CD4-positive, CD25-positive, alpha-beta regulatory T cell (primary cell): ENCODE data around the gene SLC30A9. TPM values are rescaled to one million over a fixed set of nuclear protein-coding genes. Genes with fewer than 3 reads are reported as not detected.
A peak's percentile ranks its signal among the peaks of the same experiment; 100 is the strongest.

ENCODE experiments used
- ATAC-seq, 2 donors: fragments of 150-1000 bp; cut with Tn5 transposase; one replicate each; pipeline ENCODE4 v1.10.0; 2021; ENCODE audit warnings: low read depth in 2 of 2, moderate number of reproducible peaks in 2 of 2, moderate library complexity in 1 of 2
- DNase-seq, 3 donors: peaks; one replicate each; pipeline versions ENCODE4 v3.0.0 to v3.0.0-alpha.2; 2012 to 2022; ENCODE audit warnings: mixed read lengths in 1 of 3
- H3K27ac ChIP-seq: one replicate; pipeline ENCODE4 v1.7.0; 2013; ENCODE audit warnings: mild to moderate bottlenecking, low read length; ENCODE audit not compliant: insufficient read depth, poor library complexity, severe bottlenecking
- H3K27me3 ChIP-seq: one replicate; pipeline ENCODE4 v1.7.0; 2013; ENCODE audit warnings: low read length; ENCODE audit not compliant: control insufficient read depth, insufficient read depth
- H3K36me3 ChIP-seq: one replicate; pipeline ENCODE4 v1.7.0; 2013; ENCODE audit warnings: mild to moderate bottlenecking, low read length, moderate library complexity; ENCODE audit not compliant: control insufficient read depth, insufficient read depth
- H3K4me1 ChIP-seq: 2 replicates; pipeline ENCODE4 v1.7.0; 2013; ENCODE audit warnings: mild to moderate bottlenecking, low read length; ENCODE audit not compliant: insufficient read depth, control insufficient read depth, poor library complexity, severe bottlenecking
- H3K4me3 ChIP-seq: one replicate; pipeline ENCODE4 v1.7.0; 2013; ENCODE audit warnings: low read depth, mild to moderate bottlenecking, low read length, moderate library complexity
- H3K9me3 ChIP-seq, 2 experiments: 1 replicate in 1 of 2; 2 replicates in 1 of 2; pipeline ENCODE4 v1.7.0; 2013; ENCODE audit warnings: low read length in 2 of 2, mild to moderate bottlenecking in 1 of 2, moderate library complexity in 1 of 2; ENCODE audit not compliant: control insufficient read depth in 2 of 2
- H3K27ac Mint-ChIP-seq, 3 donors: one replicate each; pipeline ENCODE4 v1.8.0; 2020 to 2022; ENCODE audit warnings: mild to moderate bottlenecking in 3 of 3, mixed read lengths in 3 of 3, moderate library complexity in 2 of 3
- H3K27me3 Mint-ChIP-seq: one replicate; pipeline ENCODE4 v1.8.0; 2022; ENCODE audit warnings: mild to moderate bottlenecking, mixed read lengths
- H3K36me3 Mint-ChIP-seq: one replicate; pipeline ENCODE4 v1.8.0; 2020; ENCODE audit warnings: mixed read lengths
- H3K4me1 Mint-ChIP-seq, 4 donors: one replicate each; pipeline ENCODE4 v1.8.0; 2020 to 2022; ENCODE audit warnings: mixed read lengths in 4 of 4, mild to moderate bottlenecking in 1 of 4
- H3K4me3 Mint-ChIP-seq, 4 donors: one replicate each; pipeline ENCODE4 v1.8.0; 2020 to 2022; ENCODE audit warnings: mild to moderate bottlenecking in 4 of 4, mixed read lengths in 4 of 4, moderate library complexity in 3 of 4
- H3K9me3 Mint-ChIP-seq, 7 donors: one replicate each; pipeline ENCODE4 v1.8.0; 2020 to 2022; ENCODE audit warnings: mixed read lengths in 7 of 7, mild to moderate bottlenecking in 3 of 7, moderate library complexity in 2 of 7
- polyA plus RNA-seq, 4 donors: library from polyadenylated mRNA; unstranded; fragments of 300-500 nt; fragmentation: Illumina TruSeq; gene quantifications; one replicate each; pipeline ENCODE4 v1.2.3, GENCODE V29; 2021
- total RNA-seq: library from RNA; stranded (reverse); gene quantifications from one replicate; pipeline ENCODE4 v1.2.3, GENCODE V29; 2022

Gene SLC30A9
- total and polyA plus RNA-seq, 5 donors from 2014 or later, result 24.5 to 58.5 (median 44.7) TPM

DNA sequence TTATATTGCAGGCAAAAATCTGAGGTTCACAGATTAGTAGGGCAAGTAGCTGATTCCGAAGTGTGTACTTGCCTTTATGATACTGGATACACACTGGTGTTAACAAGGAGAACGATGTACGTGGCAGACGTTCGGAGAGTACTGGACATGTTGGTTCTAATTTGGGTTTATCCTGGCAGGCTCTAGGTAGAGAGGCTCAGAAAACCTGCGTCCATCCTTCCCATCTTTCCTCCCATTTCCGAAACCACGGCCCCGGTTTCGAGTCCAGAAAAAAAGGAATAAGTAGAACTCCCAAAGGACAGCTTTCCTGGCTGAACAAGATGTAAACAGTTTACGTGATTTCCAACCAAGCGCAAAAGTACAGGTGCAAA, 351 bp upstream of the SLC30A9 start:
- peak in 1 of 3 donors; percentile 46 for DNase-seq

DNA sequence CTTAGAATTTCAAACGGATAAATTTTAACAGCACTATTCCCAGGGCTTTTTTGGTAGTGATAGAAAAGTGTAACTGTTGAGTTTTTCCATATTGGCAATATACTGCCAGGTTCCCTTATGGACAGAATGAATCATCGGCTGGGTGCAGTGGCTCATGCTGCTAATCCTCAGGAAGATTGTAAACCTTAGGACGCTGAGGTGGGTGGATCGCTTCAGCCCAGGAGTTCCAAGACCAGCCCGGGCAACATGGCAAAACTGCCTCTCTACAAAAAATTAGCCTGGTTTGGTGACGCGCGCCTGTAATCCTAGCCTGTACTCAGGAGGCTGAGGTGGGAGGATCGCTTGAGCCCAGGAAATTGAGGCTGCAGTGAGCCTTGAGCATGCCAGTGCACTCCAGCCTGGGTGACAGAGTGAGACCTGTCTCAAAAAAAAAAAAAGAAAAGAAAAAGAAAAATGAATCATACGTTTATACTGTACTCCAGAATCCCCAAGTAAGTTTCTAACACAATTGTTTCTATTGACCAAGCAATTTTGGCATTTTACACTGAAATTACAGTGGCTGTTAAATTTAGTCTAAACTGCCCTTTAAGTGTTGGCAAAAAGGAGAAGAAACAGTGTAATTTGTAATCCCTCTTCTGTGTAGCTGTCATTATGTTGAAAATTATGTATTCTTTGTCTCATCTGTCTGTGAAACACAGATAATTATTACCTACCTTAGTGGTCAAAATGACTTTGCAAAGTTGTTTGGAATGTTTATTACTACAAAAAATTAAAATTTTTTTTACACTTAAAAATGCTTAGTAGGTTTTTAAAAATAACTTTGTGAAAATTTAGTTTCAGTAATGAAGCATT, 1.8 kb downstream of the SLC30A9 start:
- Histone ChIP-seq H3K36me3 (no peaks in the 10 kb centered on the region), H3K27me3 (no peaks in the 10 kb centered on the region), H3K4me3 (peak overlapping the region; percentile 93), H3K27ac (no peak overlapping the region), H3K9me3 (no peaks in the 10 kb centered on the region), H3K4me1 (peaks cover 16% of the 10 kb centered on the region)
- peak overlapping the region in 1 of 3 donors; percentile 99 for H3K27ac Mint-ChIP-seq
- no peaks in the 10 kb centered on the region for H3K27me3 Mint-ChIP-seq
- no peaks in the 10 kb centered on the region for H3K9me3 Mint-ChIP-seq
- H3K4me3 Mint-ChIP-seq, result peak overlapping the region; percentile 94 to 99 (median 98)
- ATAC-seq, result no peak
- H3K36me3 Mint-ChIP-seq, result peaks cover 3% of the 10 kb centered on the region
- no peak for DNase-seq
- peaks cover 16 to 40% (median 30%) of the 10 kb centered on the region in 4 donors for H3K4me1 Mint-ChIP-seq

More for the DNA sequence above, 351 bp upstream of the SLC30A9 start:
- H3K36me3 ChIP-seq, result no peaks in the 10 kb centered on the region
- Mint-ChIP-seq H3K36me3 (peaks cover 3% of the 10 kb centered on the region), H3K9me3 (no peaks in the 10 kb centered on the region), H3K27me3 (no peaks in the 10 kb centered on the region), H3K4me3 (peak overlapping the region; percentile 94 to 99 (median 98)), H3K27ac (peak overlapping the region; percentile 94 to 100 (median 99)), H3K4me1 (peaks cover 10 to 35% (median 21%) of the 10 kb centered on the region in 4 donors)
- no peaks in the 10 kb centered on the region for H3K9me3 ChIP-seq
- peaks cover 16% of the 10 kb centered on the region for H3K4me1 ChIP-seq
- peak in 1 of 2 donors; percentile 18 for ATAC-seq
- no peaks in the 10 kb centered on the region for H3K27me3 ChIP-seq
- peak overlapping the region; percentile 82 for H3K27ac ChIP-seq
- H3K4me3 ChIP-seq, result peak overlapping the region; percentile 93

DNA sequence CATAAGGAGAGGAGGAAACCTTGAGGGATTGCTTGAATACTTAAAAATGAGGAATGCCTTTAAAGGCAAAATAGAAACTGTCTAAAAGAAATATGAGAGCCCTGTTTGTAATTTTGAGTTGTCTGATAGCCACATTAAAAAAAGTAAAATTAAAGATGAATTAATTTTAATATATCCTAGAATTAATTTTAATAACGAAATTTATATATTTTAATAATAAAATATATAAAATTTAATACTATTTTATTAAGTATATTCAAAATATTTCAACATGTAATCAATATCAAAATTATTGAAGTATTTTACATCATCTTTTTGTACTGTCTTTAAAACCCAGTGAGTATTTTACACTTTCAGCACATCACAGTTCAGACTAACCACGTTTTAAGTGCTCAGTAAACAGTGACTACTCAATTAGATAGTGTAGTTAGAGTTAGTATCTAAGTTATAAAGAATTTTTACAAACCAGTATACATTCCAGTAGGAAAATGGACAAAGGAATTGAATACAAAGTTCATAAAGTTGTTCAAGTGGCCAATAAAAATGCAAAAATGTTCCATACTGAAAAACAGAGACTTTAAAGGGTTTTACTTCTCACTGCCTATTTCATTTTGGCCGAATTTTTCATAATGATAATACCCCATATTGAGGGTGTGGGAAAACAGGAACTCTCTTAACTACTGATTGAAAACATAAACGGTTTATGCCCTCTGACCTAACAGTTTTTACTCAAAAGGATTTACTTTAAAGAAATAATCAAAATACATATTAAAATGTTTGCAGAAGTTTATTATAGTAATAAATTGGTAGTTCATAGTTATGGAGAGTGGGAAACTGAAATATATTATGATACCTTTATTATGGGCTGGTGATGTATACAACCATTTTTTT, 2.9 kb downstream of the SLC30A9 start:
- Histone ChIP-seq H3K4me1 (peaks cover 16% of the 10 kb centered on the region), H3K27ac (no peak overlapping the region), H3K4me3 (no peak overlapping the region), H3K9me3 (no peaks in the 10 kb centered on the region), H3K27me3 (no peaks in the 10 kb centered on the region), H3K36me3 (no peaks in the 10 kb centered on the region)
- Mint-ChIP-seq H3K4me1 (peaks cover 17 to 48% (median 37%) of the 10 kb centered on the region in 4 donors), H3K27me3 (no peaks in the 10 kb centered on the region), H3K36me3 (peaks cover 7% of the 10 kb centered on the region), H3K9me3 (no peaks in the 10 kb centered on the region), H3K4me3 (peak overlapping the region in 2 of 4 donors; percentile 84 to 86), H3K27ac (no peak overlapping the region)
- DNase-seq (no peak), ATAC-seq (no peak)

DNA sequence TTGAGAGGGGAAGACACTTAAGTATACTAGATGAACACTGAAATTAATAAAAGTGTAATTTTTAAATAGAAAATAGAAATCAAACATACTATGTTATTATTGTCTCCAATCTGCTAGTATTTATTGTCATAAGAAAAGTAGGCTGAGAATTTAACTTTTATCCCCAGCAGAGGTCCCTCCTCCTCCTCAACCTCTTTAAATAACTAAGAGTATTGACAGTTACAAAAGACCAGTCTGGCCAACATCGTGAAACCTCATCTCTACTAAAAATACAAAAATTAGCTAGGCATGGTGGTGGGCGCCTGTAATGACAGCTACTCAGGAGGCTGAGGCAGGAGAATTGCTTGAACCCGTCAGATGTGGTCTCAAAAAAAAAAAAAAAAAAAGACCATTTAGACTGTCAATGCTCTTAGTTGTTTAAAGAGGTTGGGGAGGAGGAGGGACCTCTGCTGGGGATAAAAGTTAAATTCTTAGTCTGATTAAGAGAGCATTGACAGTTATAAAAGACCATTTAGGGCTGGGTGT, 4.2 kb downstream of the SLC30A9 start:
- no peaks in the 10 kb centered on the region for H3K9me3 ChIP-seq
- no peaks in the 10 kb centered on the region for H3K27me3 ChIP-seq
- DNase-seq, result no peak
- no peak overlapping the region for H3K27ac ChIP-seq
- no peaks in the 10 kb centered on the region for H3K36me3 ChIP-seq
- H3K27ac Mint-ChIP-seq, result peak overlapping the region in 2 of 3 donors; percentile 0 to 69
- peaks cover 7% of the 10 kb centered on the region for H3K36me3 Mint-ChIP-seq
- peak overlapping the region in 1 of 4 donors; percentile 43 for H3K4me3 Mint-ChIP-seq
- H3K4me1 Mint-ChIP-seq, result peaks cover 23 to 57% (median 36%) of the 10 kb centered on the region in 4 donors
- H3K4me3 ChIP-seq, result no peak overlapping the region
- no peaks in the 10 kb centered on the region for H3K27me3 Mint-ChIP-seq
- no peak for ATAC-seq
- peaks cover 16% of the 10 kb centered on the region for H3K4me1 ChIP-seq
- H3K9me3 Mint-ChIP-seq, result no peaks in the 10 kb centered on the region

DNA sequence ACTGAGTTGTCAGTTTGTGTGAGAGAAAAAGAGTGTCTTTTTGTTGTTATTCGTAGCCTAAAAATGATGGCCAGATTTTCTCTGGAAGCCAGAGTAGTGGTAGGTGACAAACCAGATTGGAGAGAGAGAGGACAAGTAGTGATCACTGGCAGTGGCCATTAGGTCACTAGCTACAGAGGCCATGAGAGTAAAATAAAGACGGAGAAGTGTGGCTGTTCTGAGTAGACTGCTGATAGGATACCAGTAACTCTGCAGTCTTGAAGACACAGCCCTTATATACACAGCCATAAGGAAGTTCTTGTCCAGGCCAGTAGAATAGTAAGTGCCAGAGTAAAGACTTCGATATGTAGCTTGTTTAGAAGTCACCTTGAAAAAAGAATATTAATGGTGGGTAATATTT, 7.7 kb downstream of the SLC30A9 start:
- H3K36me3 ChIP-seq, result no peaks in the 10 kb centered on the region
- no peaks in the 10 kb centered on the region for H3K9me3 ChIP-seq
- no peak overlapping the region for H3K27ac Mint-ChIP-seq
- peaks cover 13% of the 10 kb centered on the region for H3K36me3 Mint-ChIP-seq
- no peak for DNase-seq
- no peaks in the 10 kb centered on the region for H3K9me3 Mint-ChIP-seq
- no peak for ATAC-seq
- no peak overlapping the region for H3K27ac ChIP-seq
- peaks cover 24 to 39% (median 36%) of the 10 kb centered on the region in 4 donors for H3K4me1 Mint-ChIP-seq
- H3K4me3 ChIP-seq, result no peak overlapping the region
- H3K4me1 ChIP-seq, result no peaks in the 10 kb centered on the region
- no peaks in the 10 kb centered on the region for H3K27me3 ChIP-seq
- peak overlapping the region in 1 of 4 donors; percentile 38 for H3K4me3 Mint-ChIP-seq
- H3K27me3 Mint-ChIP-seq, result no peaks in the 10 kb centered on the region

DNA sequence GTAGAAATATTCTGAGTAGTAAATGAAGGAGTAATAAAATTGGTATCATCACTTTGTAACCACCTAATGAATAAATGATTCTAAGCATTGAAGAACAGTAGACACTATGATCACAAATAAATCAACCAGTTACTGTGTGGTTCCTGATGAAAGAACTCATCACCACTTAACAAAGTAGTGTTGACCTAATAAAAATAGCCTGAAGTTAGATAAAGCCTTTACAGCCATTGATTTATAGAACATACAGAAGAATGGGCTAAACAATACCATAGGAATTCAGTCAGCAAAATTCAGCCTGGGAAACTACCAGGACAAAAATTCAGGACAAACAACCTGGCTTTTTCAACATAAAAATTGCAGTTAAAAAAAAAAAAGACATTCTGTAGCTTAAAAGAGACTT, 9.0 kb downstream of the SLC30A9 start:
- peaks cover 25% of the 10 kb centered on the region for H3K36me3 Mint-ChIP-seq
- no peaks in the 10 kb centered on the region for H3K9me3 ChIP-seq
- no peak overlapping the region for H3K27ac ChIP-seq
- H3K4me3 Mint-ChIP-seq, result no peak overlapping the region
- peaks cover 32 to 51% (median 46%) of the 10 kb centered on the region in 4 donors for H3K4me1 Mint-ChIP-seq
- H3K27me3 ChIP-seq, result no peaks in the 10 kb centered on the region
- peaks cover 0 to 1% (median 0%) of the 10 kb centered on the region in 7 donors for H3K9me3 Mint-ChIP-seq
- DNase-seq (no peak), ATAC-seq (no peak)
- no peak overlapping the region for H3K27ac Mint-ChIP-seq
- H3K4me3 ChIP-seq, result no peak overlapping the region
- no peaks in the 10 kb centered on the region for H3K4me1 ChIP-seq
- no peaks in the 10 kb centered on the region for H3K27me3 Mint-ChIP-seq
- peaks cover 3% of the 10 kb centered on the region for H3K36me3 ChIP-seq

DNA sequence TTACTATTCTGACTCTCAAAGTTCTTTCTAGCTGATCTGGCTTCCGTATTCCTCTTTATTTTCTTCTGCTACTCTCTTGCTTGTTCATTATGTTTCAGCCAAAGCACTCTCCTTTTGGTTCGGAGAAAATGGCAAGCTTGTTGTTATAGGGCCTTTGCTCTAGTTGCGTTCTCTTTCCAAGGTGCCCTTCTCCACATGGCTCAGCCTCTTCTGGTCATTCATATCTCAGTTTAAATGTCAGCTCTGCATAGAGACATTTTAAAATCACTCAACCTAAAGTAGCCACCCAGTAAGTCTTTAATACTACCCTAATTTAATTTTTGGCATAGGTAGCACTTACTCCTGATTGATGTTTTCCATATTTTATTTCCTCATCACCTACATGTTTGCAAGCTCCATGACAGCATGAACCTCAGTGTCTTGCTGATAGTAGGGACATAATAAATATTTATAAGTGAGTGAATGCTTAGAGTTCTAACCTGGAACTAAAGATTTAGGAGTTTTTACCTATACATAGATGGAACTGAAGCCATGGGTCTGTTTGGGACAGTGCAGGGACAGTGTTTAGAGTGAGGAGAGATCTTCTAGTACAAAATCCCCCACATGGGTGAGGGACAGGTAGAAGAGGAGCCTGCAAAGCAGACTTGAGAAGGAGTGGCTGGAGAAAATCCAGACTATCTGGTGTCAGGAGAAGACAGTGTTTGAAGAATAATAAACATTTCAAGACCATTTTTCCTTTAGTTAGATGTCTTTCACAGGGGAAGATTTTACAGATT, 17.9 kb downstream of the SLC30A9 start:
- no peak overlapping the region for H3K27ac ChIP-seq
- H3K27me3 Mint-ChIP-seq, result no peaks in the 10 kb centered on the region
- no peaks in the 10 kb centered on the region for H3K4me1 ChIP-seq
- H3K36me3 Mint-ChIP-seq, result peaks cover 60% of the 10 kb centered on the region
- H3K9me3 ChIP-seq, result no peaks in the 10 kb centered on the region
- peaks cover 29 to 50% (median 45%) of the 10 kb centered on the region in 4 donors for H3K4me1 Mint-ChIP-seq
- no peaks in the 10 kb centered on the region for H3K27me3 ChIP-seq
- peaks cover 36% of the 10 kb centered on the region for H3K36me3 ChIP-seq
- peaks cover 0 to 1% (median 0%) of the 10 kb centered on the region in 7 donors for H3K9me3 Mint-ChIP-seq
- ATAC-seq (no peak), DNase-seq (no peak)
- no peak overlapping the region for H3K27ac Mint-ChIP-seq
- H3K4me3 ChIP-seq, result no peak overlapping the region
- no peak overlapping the region for H3K4me3 Mint-ChIP-seq
